ENCODE results near the gene ANGPTL2.

GRCh38 chr9:127050152-127050551 is 72.3 kb downstream of the ANGPTL2 start:
- TF ChIP-seq POLR2A (IDR thresholded peaks at IDR 0.05) = no peak
- TF ChIP-seq CTCF (IDR thresholded peaks at IDR 0.05 in 4 of 5, conservative IDR thresholded peaks at IDR 0.05 in 1 of 5) = no peak

Measured in gastrocnemius medialis (tissue), 4 donors.